Stimulated activated CD4-positive, alpha-beta T cell treated with anti-CD3 and anti-CD28 coated beads, Interleukin-1b, Interleukin-23, amount 100 ng/mL, for 1 hour (primary cell): ENCODE data around the gene FPGS.
A peak's percentile ranks its signal among the peaks of the same experiment; 100 is the strongest.
"Not testable (repeated sequence)": the region's sequence is repeated elsewhere in the genome, so short reads cannot be mapped to it uniquely, and the experiment has no call there.

ENCODE experiments used
- DNase-seq, 2 donors: peaks; one replicate each; pipeline ENCODE4 v3.0.0-alpha.2; 2020; ENCODE audit warnings: low read depth in 2 of 2

Gene FPGS

GRCh38 chr9:127802576-127803443, at the start of gene FPGS:
Gene FPGS (plus strand): TSS chr9:127802882. CDS start chr9:127802925, 43 bp downstream.
- DNase-seq: peak; percentile 46 to 72

GRCh38 chr9:127753148-127753547, 49.5 kb upstream of the FPGS start:
- DNase-seq: no peak

DNA sequence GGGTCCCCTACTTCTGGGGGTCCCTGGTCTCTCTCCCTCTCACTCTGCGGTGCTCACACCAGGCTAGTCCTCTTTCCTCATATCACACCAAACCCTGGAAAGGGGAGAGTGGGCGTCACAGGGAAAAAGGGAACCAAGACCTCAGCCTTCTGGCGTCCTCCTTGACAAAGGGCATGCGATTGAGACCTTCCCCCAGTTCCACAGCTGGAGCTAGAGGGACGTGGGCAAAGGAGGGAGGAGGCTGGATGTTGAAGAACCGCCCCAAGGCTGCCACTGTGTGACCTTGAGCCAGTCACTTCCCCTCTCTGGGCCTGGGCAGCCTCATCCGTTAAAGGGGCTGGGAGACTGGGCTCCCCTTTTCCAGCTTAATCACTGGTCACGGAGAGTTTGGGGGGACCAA, 49.1 kb upstream of the FPGS start:
- no peak for DNase-seq

DNA sequence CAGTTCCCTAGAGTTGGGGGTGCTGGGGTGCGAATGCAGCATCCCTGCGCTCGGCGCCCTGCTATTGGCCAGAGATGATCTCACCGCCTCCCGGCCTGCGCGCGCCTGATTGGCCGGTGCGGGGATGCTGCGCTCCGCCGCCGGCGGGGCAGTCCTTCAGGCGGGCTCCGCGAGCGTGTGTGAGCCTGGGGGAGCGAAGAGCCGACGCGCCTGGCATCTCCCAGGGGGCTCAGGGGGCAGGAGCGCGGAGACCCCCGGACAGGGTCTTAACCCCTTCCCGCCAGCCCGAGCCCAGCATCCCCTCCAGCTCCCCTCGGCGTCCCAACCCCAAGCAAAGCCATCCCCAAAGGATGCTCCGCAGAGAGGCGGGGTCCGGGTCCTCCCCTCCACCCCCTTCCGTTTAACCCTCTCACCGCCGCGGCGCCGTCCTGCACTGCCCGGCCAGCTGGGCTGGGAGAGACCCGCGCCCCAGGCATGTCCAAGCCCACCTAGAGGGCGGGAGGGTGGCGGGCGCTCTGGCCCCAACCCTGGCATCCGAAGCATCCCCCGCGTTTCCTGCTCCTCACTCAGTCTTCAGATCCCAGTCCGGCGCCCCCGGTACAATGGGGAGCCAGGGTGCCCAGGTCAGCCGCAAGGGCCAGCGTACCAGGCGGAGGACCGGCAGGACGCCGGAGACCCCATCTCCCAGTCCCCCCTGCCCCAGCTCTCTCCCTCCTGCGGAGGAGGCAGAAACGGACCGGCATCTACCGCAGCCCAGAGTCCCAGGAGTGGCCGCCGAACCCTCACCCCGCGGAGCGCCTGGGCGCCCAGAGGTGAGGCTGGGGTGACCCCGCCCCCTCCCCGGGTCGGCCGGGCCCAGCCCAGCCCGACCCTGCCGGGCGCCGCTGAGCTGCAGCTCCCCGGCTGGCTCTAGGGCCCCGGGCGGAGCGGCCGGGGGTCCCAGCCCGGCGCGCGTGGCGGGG, 48.3 kb upstream of the FPGS start:
- DNase-seq: no peak

DNA sequence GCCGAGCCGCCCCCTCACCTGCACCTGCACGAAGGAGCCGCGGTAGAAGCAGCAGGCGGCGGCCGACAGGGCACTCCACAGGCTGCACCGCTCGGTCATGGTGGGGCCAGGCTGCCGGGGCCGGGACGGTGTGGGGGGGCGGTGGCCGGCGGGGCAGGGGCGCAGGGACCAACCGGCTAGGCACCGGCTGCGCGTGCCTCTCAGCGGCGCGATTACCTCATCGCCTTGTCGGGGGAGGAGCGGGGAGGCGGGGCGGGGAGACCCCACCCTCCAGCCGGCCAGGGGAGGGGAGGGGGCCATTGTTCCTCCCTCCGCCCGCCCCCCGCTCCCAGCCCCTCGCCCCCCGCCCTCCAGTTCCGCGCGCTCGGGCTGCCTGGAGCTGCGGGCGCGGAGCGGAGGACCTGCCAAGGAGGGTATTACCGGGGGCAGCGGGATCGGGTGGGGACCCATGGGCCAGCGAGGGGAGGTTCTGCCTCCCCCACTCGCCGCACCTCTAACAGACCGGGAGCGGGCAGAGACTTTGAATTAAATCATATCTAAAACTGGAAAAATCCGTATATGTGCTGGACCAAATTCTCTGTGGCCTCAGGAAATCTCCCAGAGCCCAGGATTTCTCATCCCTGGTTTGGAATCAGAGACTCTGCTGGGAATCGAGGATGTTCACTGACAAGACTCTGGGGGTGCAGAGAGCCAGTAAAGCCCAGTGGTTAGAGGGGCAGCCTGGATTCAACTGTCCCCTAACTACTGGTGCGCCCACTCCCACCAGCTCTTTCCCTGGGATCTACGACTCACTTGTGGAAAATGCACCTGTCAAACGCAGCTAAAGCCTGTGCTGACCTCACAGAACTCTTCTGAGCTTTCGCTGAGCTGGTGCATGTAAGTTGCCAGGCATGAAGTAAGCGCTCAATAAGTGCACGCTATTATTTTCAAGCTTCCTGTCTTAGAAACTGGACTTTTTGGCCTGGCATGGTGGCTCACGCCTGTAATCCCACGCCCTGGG, 47.3 kb upstream of the FPGS start:
- DNase-seq: no peak

DNA sequence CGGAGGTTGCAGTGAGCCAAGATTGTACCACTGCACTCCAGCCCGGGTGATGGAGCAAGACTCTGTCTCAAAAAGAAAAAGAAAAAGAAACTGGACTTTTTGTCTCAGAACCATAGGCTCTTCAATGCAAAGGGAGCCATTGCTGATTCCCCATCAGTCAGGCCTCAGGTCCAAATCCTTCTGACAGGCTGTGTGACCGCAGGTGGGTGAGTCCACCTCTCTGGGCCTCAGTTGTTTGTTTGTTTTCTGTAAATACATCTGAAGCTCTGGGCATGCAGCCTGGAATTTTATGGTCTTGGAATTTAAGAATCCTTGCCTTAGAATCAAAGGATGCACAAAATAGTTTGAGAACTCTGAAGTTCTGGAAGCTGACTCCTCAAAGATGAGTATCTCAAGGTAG, 46.4 kb upstream of the FPGS start:
- no peak for DNase-seq

- DNase-seq: not testable (repeated sequence)
Measured at GRCh38 chr9:127756776-127757175, 45.9 kb upstream of the FPGS start.

DNA sequence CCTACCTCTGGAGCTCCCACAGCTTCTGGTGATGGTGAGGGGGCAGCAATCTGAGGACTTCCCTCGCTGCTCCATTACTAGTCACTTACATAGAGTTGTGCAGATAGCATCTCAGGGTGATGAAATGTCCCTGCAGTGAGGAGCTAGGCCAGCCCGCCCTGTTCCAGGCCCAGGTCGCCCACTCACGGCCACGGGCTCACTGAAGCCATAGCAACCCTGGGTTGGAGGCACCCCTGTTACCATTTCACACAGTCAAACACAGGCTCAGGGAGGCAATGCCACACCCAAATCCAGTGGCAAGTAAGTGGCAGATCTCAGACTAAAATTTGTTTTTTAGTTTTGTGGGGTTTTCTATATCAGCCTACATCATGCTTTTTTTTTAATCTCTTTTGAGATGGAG, 43.8 kb upstream of the FPGS start:
- DNase-seq: no peak

DNA sequence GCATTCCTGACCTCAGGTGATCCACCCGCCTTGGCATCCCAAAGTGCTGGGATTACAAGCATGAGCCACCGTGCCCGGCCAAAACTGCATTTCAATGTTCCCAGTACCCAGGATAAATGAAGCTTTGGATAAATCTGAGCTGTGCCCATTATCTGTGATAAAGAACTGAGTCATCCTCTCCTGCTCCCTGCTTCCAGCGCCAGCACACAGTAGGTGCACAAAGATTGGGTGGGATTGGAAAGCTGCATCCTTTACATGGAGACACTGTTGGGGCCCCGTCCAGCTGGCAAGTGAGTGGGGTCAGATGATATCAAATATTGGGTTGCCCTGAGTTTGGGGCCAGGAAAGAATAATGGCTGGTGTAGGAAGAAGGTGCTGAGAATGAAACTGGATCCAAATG, 41.6 kb upstream of the FPGS start:
- no peak for DNase-seq

DNA sequence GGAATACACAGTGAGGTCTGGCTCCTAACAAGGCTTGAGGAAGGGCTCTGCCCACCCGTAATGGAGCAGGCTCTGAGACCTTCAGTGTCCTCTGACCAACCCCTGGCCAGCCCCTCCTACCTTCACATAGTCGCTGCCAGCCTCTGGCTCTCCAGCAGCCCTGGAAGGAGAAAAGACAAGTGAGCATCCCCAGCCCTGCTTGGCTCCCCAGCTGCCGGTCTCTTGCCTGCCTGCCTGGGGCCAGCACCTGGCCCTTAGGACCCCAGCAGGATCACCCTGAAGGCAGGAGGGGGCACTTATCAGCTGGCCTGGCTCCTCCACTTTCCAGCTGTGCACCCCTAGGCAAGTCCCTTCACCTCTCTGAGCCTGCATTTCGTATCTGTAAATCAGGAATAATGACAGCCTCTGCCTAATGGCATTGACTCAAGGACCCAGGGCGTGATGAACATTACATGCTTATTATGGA, 41.2 kb upstream of the FPGS start:
- DNase-seq: no peak

DNA sequence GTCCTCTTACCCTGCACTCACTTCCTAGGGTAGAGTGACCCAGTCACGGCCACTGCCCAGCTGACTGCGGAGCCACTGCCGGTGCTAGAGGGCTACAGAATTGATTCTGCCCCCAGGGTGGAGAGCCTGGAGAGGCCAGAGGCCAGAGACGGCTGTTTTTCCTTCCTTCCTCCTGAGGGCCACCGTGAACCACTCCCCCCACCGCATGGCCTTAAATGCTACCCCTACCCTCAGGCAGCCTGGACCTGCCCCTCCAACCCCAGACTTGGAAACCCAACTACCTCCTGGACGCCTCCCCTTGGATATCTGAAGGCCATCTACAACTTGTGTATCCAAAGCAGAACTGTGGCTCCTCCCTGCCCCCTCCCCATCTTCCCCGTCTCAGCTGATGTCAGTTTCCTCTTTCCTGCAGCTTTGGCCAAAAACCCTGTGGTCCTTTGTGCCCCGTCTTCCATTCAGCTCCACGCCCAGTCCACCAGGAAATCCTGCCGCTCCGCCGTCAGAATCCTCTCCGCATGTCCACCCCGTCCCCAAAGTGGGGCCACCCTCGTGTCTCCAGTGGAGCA, 40.5 kb upstream of the FPGS start:
- DNase-seq: no peak

DNA sequence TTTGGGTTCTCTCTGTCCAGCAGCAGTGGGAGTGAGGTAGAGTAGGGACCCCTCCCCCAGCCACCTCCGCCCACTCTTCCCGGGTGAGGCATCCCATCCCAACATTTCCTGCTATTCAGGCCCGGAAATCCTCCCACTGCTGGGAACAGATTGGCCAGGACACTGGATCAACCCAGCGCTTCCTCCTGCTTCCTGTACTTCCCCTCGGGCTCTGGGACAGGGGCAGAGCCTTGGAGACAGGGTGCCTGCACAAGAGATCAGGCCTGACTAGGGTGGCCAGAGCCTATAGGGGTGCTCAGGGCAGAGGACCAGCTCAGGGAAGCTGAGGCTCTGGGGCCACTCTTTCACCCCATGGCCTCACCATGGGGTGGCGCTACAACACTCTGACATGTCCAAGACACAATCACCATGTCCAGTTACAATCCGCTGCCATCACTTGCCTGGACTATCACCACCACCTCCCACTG, 38.7 kb upstream of the FPGS start:
- no peak for DNase-seq

DNA sequence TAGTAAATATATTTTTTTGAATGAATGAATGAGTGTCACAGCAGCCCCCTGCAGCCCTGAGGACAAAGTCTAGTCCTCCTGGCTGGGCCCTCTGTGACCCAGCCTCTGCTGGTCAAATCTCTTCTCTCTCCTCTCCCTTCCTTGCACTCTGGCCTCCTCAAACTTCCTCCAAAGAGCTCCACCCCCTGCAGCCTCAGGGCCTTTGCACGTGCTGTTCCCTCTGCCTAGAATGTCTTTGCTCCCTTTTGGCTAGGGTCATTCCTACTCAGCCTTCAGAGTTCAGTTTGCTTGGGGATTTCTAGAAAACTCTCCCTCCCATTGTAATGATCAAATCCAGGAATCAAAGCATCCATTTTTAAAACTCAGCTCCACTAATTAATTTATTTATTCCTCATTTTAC, 37.3 kb upstream of the FPGS start:
- DNase-seq: no peak

DNA sequence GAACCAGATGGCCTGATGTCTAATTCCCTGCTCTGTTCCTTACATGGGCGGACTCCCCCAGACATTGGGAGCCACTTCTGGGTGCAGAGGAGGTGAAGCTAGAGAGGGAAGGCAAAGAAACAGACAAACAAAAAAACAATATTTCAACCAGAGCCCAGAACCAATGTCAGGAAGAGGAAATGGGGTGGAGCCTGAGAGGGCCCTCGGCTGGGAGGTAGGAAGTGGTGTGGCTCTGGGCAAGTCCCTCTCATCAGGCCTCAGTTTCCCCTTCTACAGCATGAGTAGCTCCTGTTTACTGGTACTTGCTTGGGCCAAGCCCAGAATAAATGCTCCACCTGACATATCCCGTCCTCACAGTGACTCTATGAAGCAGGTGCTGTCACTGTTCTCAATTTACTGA, 35.3 kb upstream of the FPGS start:
- DNase-seq: no peak

DNA sequence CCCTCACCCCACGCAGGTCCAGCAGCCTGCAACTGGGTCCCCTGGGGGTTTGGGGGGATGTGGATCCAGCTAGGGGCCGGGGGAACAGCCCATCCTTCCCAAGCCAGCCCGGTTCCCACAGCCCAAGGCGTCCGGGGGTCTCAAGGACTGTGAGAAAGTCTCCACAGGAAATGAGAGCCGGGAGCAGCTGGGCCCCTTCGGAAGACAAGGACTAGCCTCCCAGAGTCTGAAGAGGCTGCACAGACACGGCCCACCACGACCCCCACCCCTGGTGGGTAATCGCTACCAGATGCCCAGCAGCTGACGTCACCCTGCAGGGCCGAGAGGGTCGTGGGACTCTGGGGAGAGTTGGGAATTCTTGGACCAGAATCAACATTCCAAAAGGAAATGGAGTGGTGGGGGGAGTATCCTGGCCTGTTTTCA, 34.8 kb upstream of the FPGS start:
- no peak for DNase-seq

DNA sequence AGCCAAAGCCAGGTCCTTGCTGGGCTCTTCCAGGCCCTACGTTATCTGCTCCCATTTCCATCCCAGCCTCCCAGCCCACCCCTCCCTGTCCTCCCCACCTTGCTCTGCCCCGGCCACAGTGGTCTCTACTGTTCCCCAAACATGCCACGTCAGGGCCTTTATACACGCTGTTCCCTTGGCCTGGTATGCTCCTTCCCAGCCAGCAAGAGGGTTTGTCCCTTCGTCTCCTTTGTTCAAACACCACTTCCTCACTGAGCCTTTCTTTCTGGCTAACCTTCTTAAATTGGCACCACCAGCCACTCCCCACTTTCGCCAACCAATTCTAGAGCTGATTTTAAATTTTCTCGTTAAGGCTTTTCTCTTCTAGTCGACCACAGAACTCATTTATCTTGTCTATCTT, 34.0 kb upstream of the FPGS start:
- DNase-seq: no peak

GRCh38 chr9:127769101-127769500, 33.6 kb upstream of the FPGS start:
- no peak for DNase-seq

GRCh38 chr9:127769929-127770582, 32.6 kb upstream of the FPGS start:
- DNase-seq: no peak

- DNase-seq: no peak
Measured at GRCh38 chr9:127770583-127770904, 32.1 kb upstream of the FPGS start.

DNA sequence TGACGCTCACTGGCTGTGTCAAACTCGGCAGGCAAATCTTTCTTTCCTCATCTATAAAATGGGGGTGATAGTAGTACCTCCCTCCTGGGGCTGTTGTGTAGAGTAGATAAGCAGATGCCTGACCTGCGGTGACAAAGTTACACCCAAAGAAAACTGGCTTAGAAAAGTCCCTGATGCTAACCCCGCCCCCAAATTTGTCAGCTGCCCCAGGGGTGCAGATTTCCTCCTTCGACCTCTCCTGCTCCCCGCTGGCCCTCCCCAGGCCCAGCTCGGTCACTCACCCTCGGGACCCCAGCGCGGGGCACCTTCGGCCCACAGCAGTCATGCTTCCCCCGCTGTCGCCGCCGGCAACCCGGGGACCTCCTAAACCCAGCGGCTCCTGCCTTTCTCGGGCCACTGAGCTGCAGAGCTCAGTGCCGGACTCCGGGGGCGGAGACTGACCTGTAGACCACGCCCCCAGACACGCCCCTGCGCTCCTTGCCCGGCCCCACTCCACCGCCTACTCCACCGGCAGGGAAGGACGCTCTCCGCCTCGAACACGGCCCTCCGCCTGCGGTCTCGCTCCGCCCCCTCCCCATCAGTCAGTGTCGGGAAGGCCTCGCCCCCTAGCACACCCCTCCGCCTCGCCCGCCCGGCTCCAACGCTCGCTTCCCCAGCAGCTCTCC, 31.6 kb upstream of the FPGS start:
- DNase-seq: peak; percentile 90 to 97
